ENCODE measurements around the gene G6PC1. TPM values are rescaled to one million over a fixed set of nuclear protein-coding genes. Genes with fewer than 3 reads are reported as not detected.
"Not testable (repeated sequence)": the region's sequence is repeated elsewhere in the genome, so short reads cannot be mapped to it uniquely, and the experiment has no call there.

The G6PC1 gene
- under 1 TPM in 1 of 10 donors, not detected in 9; 0.35 TPM for polyA plus RNA-seq (ENCODE audit: insufficient read length in 10 of 10)
- long read RNA-seq, donor 1, result 0 reads
- long read RNA-seq, donor 2, result 0 reads
- long read RNA-seq, donor 3, result 0 reads
- long read RNA-seq, donor 4, result 0 reads
- long read RNA-seq, donor 5, result 0 reads
- long read RNA-seq, donor 6, result 0 reads
- long read RNA-seq, donor 7, result 0 reads
- long read RNA-seq, donor 8, result 0 reads
- long read RNA-seq, donor 9, result 0 reads

DNA sequence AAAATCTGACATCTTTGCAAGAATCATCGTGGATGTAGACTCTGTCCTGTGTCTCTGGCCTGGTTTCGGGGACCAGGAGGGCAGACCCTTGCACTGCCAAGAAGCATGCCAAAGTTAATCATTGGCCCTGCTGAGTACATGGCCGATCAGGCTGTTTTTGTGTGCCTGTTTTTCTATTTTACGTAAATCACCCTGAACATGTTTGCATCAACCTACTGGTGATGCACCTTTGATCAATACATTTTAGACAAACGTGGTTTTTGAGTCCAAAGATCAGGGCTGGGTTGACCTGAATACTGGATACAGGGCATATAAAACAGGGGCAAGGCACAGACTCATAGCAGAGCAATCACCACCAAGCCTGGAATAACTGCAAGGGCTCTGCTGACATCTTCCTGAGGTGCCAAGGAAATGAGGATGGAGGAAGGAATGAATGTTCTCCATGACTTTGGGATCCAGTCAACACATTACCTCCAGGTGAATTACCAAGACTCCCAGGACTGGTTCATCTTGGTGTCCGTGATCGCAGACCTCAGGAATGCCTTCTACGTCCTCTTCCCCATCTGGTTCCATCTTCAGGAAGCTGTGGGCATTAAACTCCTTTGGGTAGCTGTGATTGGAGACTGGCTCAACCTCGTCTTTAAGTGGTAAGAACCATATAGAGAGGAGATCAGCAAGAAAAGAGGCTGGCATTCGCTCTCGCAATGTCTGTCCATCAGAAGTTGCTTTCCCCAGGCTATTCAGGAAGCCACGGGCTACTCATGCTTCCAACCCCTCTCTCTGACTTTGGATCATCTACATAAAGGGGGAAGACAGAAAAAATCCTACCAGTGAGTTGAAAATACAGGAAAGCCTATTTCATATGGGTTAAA is at the start of gene G6PC1:
Gene G6PC1 (plus strand): TSS at position 340 of the 872 bp plus-strand sequence. CDS start 78 bp downstream, at position 418.
- no peak for DNase-seq

DNA sequence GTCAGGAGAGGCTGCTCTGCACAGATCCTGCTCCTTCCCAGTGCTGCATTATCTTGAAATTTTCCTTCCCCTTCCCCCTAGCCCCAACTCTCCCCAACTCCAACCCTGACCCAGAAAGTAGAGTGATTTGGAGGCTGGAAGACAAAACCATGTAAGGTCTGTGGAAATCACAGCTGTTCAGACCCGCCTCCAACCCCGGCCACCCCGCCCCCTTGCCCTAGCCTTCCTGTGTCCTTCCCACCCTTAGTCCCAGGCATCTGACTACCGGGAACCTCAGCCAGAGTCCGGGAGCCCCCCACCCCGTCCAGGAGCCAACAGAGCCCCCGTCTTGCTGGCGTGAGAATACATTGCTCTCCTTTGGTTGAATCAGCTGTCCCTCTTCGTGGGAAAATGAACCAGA is 49.6 kb upstream of the G6PC1 start, which contains the start of gene AOC3:
Gene AOC3 (plus strand): TSS at position 246 of the 400 bp plus-strand sequence. CDS start 145 bp downstream, at position 391.
- peak in 1 of 3 donors; percentile 39 for DNase-seq

DNA sequence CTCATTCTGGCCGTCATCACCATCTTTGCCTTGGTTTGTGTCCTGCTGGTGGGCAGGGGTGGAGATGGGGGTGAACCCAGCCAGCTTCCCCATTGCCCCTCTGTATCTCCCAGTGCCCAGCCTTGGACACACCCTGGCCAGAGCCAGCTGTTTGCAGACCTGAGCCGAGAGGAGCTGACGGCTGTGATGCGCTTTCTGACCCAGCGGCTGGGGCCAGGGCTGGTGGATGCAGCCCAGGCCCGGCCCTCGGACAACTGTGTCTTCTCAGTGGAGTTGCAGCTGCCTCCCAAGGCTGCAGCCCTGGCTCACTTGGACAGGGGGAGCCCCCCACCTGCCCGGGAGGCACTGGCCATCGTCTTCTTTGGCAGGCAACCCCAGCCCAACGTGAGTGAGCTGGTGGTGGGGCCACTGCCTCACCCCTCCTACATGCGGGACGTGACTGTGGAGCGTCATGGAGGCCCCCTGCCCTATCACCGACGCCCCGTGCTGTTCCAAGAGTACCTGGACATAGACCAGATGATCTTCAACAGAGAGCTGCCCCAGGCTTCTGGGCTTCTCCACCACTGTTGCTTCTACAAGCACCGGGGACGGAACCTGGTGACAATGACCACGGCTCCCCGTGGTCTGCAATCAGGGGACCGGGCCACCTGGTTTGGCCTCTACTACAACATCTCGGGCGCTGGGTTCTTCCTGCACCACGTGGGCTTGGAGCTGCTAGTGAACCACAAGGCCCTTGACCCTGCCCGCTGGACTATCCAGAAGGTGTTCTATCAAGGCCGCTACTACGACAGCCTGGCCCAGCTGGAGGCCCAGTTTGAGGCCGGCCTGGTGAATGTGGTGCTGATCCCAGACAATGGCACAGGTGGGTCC is 49.0 kb upstream of the G6PC1 start:
- DNase-seq, result not testable (repeated sequence)

DNA sequence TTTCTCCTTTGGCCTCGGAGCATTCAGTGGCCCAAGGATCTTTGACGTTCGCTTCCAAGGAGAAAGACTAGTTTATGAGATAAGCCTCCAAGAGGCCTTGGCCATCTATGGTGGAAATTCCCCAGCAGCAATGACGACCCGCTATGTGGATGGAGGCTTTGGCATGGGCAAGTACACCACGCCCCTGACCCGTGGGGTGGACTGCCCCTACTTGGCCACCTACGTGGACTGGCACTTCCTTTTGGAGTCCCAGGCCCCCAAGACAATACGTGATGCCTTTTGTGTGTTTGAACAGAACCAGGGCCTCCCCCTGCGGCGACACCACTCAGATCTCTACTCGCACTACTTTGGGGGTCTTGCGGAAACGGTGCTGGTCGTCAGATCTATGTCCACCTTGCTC is 48.2 kb upstream of the G6PC1 start:
- DNase-seq, result no peak

DNA sequence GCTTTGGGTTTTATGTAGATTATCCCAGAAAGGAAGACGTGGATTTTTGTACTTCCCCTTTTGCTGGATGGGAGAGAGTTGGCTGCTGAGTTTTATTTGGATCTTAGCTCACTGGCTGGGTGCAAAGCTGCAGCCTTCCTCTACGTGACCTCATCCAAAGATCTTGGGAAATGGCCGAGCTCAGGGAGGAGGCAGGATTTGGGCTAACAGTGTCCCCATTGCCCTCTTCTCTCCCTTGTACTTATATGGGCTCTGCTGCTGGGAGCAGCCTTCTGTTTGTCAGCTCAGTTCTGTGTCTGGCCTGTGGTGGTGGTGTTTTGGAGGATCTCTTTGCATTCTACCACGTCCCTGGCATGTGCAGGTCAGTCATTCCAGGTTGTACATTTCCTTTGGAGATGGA is 47.6 kb upstream of the G6PC1 start:
- no peak for DNase-seq

GRCh38 chr17:42853597-42853967 is 47.0 kb upstream of the G6PC1 start:
- DNase-seq, result no peak

DNA sequence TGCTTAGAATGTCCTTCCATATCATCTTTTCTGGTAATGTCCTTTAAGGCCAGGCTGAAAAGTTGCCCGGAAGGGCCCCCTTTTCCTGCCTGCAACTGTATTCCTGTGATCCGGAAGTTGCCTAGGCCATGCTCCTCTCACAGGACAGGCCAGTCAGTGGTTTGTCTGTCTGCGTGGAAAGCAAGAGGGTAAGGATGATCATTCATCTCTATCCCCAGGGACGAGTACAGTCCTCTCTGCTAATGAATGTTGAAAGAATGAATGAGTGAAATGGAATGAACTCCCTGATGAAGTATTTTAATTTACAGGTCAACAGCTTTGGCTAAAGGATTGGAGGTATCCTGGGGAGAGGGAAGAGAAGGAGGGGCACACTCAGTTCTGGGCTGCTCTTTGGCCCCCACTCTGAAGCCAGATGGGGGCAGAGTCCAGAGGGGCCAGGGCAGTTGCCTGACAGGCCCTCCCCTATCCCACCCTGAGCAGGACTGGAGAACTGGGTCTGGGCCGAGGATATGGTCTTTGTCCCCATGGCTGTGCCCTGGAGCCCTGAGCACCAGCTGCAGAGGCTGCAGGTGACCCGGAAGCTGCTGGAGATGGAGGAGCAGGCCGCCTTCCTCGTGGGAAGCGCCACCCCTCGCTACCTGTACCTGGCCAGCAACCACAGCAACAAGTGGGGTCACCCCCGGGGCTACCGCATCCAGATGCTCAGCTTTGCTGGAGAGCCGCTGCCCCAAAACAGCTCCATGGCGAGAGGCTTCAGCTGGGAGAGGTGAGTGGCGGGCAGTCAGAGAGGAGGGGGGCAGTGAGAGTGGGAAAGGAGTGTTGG is 46.4 kb upstream of the G6PC1 start:
- DNase-seq, result no peak

- no peak for DNase-seq
These were observed 45.5 kb upstream of the G6PC1 start for GRCh38 chr17:42855048-42855596.

DNA sequence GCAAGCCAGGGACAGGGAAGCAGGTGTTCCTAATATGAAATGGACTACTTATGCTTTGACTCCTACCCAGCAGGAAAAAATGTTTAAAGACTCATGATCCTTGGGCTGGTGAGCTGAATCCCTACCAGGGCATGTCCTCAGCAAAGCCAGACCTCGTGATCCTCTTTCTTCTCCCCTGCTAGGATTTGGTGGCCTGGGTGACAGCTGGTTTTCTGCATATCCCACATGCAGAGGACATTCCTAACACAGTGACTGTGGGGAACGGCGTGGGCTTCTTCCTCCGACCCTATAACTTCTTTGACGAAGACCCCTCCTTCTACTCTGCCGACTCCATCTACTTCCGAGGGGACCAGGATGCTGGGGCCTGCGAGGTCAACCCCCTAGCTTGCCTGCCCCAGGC is 44.5 kb upstream of the G6PC1 start:
- DNase-seq, result not testable (repeated sequence)

DNA sequence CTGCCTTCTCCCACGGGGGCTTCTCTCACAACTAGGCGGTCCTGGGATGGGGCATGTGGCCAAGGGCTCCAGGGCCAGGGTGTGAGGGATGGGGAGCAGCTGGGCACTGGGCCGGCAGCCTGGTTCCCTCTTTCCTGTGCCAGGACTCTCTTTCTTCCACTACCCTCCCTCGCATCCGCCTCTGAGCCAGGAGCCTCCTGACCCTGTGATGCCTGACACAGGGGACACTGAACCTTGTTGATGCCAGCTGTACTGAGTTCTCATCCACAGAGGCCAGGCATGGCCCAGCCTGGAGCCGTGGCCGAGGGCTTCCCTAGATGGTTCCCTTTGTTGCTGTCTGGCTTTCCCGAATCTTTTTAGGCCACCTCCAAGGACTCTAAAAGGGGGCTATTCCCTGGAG is 44.1 kb upstream of the G6PC1 start:
- DNase-seq, result not testable (repeated sequence)

- DNase-seq, result no peak
These were observed 43.2 kb upstream of the G6PC1 start for GRCh38 chr17:42857389-42857788.

- no peak for DNase-seq
These were observed 34.9 kb upstream of the G6PC1 start for GRCh38 chr17:42865638-42866094.

DNA sequence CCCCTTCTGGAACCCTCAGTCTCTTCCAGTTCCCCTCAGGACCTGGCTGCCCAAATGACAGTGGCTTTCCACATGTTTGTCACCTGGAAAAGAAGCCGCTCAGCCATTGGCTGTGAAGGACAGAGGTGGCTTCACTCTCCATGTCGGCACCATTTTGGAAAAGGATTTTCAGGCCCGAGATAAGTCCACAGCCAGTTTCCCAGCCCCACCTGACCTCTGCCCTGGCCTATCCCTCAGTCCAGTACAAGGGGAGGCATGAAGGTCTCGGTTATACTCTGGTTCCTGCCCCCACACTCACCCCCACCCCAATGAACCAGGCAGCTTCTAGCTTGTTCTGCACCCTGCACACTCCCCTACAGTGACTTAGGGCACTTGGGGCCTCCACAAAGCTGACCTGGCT is 34.4 kb upstream of the G6PC1 start:
- DNase-seq, result no peak

DNA sequence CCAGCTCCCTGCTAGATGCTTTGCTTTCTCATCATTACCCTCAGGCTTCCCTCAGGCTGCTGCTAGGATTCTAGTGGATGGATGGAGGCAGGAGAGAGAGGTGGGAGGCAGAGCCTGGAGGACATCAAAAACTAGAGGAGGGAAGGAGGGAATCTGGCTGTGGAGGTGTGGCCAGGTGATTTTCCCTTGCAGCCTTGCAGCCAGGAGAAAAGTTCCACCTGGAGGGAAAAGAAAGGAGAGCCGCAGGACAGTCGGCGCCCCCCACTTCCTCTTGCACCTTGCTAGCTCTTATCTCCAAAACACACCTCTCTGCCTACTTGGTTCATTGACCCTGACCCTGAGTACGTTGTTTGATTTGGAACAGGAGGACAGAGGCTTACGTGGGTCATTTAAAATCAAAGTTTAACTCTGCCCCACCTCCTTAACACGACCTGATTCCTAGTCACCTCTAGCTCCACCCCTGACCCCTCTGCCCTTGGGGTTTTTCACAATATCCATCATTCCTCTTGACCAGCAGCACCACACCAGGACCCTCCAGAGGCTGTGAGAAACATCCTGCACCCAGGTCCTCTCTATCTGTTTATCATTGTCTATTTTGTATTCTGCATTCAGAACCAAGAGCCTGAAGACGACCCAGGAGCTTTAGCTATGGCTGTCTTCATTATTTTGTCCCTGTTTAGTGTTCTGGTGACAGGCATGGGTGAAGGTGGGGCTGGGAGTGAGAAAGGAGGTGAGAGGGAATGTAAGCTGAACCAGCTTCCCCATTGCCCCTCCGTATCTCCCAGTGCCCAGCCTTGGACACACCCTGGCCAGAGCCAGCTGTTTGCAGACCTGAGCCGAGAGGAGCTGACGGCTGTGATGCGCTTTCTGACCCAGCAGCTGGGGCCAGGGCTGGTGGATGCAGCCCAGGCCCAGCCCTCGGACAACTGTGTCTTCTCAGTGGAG is 33.7 kb upstream of the G6PC1 start:
- DNase-seq, result no peak

DNA sequence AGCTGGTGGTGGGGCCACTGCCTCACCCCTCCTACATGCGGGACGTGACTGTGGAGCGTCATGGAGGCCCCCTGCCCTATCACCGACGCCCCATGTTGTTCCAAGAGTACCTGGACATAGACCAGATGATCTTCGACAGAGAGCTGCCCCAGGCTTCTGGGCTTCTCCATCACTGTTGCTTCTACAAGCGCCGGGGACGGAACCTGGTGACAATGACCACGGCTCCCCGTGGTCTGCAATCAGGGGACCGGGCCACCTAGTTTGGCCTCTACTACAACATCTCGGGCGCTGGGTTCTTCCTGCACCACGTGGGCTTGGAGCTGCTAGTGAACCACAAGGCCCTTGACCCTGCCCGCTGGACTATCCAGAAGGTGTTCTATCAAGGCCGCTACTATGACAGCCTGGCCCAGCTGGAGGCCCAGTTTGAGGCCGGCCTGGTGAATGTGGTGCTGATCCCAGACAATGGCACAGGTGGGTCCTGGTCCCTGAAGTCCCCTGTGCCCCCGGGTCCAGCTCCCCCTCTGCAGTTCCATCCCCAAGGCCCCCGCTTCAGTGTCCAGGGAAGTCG is 32.8 kb upstream of the G6PC1 start:
- DNase-seq, result not testable (repeated sequence)

GRCh38 chr17:42868338-42868737 is 32.3 kb upstream of the G6PC1 start:
- no peak for DNase-seq

DNA sequence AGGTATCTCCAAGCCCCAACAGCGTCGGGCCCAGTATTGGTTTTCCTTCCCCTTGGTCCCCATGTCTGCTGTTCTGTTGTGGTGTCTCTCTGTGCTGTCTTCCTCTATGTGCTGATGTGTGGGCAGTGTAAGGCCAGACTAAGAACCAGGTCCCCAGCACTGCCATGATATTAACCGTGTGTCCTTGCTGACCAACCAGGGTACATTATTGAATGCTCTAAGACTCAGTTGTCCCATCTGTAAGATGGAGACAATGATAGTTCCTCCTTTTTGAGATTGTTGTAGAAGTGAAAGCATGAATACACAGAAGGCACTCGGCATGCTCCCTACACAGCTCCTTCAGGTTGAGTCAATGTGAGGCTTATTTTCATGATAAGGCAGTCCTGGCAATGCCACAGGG is 29.0 kb upstream of the G6PC1 start:
- no peak for DNase-seq

- no peak for DNase-seq
These were observed 28.2 kb upstream of the G6PC1 start for GRCh38 chr17:42872251-42872965.

DNA sequence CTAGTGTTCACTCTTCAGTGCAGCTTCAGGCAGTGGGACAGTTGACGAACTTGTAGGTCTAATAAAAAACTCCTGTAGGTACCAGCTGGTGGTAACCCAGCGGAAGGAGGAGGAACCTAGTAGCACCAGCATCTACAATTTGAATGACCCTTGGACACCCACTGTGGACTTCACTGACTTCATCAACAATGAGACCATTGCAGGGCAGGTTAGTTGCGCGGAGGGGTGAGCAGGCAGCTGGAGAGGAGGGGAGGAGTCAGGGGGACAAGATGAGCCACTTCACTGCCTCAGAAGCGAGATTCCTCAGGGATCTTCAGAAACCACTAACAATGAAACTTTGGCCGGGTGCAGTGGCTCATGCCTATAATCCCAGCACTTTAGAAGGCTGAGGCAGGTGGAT is 27.3 kb upstream of the G6PC1 start:
- no peak for DNase-seq

All from muscle of back (tissue), 13 donors.